ENCODE results near the gene EPN1.

Gene EPN1

DNA sequence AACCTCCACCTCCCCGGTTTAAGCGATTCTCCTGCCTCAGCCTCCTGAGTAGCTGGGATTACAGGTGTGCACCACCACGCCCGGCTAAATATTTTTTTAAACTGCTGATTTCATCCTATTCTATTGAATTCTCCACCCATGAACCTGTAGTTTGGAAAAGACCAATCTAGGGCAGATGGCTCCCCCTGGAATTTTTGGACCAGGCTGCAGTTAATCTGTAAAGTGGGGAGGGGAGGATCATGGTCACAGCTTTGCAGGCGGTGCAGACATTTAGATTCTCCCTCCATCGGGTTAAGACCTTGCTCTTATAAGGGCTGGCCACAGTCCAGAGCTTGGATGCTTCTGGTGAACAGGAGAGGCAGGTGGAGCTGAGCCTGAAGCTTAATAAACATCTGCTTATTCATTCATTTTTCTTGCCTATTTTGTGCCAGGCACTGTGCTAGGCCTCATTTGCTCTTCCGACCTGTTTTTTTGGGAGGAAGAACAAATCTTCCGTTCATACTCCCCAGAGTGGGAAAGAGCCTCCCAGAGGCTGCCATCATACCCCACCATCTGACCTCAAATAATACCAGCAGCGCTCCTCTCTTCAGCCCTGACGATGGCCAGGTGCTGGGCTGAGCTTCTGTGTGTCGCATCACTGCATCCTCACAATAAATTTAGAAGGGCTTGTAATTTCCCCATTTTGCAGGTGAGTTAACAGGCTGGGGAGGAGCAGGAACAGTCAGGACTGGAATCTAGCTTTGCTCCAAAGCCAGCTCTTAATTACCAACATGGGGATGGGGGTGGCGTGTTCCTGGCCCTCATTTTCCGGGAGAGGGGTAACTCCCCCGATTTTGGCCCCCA, 27.9 kb upstream of the EPN1 start:
- DNase-seq (ENCODE audit: low spot score), result no peak

DNA sequence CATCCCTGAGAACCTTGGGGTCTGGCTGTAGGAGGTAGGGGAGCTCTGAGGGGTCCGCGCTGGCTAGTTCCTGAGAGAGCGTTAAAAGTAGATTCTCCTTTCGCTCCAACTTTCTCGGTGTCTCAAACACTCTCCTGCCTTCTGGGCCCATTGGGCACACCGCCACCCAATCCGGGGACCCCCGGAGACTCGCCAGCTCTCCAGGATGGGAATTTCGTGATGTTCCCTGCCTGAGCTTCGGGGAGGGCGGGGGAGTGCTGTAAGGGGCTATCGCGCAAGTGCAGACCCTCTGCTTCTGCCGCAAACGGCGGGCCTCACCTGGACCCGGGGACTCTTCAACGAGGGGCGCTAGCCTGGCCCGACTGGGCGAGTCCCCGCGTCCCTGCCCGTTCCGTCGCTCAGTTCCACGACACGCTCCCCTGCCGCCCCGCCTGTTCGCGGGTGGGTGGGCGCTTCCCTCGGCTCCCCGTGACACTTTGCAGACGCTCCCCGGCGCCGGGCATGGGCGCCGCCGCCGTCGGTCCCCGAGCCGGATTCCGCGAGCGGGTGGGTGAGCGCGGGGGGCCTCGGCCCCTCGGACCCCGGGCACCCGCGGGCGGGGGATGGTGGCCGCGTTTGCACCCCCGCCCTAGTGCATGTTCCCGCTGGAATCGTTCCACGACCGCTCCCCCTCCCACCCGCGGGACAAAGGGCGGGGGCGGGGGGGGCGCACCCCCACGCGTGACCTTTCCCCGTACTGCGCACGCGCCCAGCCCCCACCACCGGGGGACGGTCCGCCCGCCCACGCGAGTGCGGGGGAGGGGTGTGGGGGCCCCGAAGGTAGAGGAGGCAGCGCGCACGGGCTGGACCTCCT, 27.1 kb upstream of the EPN1 start, which contains the start of gene CCDC106:
CCDC106 (plus strand) TSS at position 481 of the 853 bp plus-strand sequence. CDS start 835 bp downstream, outside the sequence.
- DNase-seq (ENCODE audit: low spot score), result peak; percentile 92

DNA sequence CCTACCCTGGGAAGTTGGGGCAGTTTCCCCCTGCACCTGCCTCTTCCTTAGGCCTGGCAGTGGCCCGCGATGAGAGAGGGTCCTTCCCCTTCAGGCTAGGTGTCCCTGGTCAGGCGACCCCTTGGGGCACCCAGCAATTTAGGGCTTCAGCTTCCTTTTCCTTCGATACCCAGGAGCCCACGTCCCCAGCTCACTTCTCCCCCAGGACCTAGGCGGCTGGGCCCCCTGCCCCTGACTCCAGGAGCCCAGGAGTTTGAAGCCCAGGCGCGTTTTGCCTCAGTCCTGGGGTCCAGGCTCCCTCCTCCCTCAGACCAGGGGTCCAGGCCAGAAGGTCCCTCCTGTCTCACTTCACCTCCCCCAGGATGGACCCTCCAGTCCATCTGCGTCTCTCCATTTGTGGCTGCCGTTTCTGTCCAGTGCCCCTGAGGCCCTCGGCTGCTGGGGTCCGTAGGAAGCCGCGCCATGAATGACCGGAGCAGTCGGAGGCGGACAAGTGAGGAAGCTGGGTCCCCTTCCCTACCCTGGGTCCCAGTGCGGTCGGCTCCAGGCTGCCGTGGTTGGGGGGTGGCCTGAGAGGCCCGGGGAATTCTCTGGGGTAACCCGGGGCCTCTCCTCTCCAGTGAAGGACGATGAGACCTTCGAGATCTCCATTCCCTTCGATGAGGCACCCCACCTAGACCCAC, 26.3 kb upstream of the EPN1 start:
- no peak for DNase-seq (ENCODE audit: low spot score)

DNA sequence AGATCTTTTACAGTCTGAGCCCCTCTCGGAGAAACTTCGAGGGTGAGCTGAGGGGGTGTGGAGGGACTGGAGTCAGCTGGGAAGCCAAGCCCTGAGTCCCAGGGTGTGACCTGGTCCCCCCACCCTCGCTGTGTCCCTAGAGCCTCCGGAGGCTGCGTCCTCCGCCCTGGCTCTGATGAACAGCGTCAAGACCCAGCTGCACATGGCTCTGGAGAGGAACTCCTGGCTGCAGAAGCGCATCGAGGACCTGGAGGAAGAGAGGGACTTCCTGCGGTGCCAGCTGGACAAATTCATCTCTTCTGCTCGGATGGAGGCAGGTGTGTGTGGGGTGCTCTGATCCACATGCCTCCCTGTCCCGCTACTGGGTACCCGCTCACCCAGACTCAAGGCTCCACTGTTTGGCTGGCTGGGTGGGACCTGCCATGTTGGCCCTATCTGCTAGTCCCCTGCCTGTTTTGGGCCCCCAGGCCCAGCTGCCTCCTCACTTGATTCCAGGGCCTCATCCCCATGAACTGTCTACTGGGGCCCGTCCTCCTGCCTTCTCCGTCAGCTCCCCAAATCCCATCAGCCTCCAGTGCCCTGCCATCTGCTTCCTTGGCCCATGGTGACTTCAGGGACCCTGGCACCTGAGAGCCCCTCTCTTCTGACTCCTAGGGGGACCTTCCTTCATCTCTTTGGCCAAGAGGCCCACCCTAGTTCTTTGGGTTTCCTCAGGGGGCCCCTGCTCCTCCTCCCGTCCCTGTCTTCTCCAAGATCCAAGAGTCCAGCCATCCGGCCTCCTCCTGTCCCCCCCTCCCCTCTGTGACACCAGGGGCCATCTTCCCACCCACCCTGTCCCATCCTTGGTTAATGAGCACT, 25.5 kb upstream of the EPN1 start:
- no peak for DNase-seq (ENCODE audit: low spot score)

DNA sequence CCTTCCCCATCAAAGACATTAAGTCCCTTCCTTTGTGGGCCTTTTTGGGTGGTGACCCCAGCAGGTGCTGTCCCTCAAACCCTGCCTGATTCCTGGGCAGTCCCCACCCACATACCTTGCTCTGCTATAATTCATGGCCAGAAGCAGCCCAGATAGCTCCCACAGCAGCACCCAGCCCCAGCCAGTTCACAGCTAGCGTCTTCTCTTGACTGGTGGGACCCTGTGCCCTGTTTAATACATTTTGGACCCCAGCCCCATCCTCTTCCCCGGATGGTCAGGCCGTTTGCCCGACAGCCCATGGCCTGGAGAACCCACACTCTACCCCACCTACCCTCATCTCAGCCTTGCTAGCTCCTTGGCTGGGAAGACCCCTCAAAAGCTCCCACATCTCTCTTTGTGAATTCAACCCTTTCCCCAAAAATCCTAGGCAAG, 24.9 kb upstream of the EPN1 start:
- no peak for DNase-seq (ENCODE audit: low spot score)

DNA sequence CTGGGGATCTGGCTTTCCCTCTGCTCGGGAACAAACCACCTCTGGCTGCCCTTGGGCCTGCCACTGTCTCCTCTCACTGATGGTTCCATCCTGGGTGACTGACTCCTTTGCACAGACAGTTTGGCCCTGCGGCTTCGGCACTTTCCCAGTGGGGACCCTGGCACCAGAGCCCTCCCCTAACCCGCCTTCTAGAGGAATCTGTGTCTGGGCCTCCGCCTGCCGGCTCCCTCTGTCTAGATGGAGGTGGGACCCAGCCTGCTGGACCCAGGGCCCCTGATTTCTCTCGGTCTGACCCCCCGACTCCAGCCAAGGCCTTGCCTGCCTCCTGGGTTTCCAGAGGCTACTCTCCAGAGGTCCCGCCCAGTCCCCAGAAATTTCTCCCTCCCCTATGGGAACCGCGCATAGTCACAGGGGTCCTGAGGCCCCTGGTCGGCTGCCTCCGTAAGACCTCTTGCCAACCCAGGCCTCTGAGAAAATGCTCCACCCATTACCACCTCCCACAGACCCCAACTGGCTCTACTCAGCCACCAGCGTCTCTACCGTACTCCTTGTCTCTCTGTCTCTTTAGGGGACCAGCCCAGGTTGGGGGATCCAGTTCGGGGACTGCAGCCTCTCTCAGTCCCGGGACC, 24.3 kb upstream of the EPN1 start:
- DNase-seq (ENCODE audit: low spot score), result no peak

DNA sequence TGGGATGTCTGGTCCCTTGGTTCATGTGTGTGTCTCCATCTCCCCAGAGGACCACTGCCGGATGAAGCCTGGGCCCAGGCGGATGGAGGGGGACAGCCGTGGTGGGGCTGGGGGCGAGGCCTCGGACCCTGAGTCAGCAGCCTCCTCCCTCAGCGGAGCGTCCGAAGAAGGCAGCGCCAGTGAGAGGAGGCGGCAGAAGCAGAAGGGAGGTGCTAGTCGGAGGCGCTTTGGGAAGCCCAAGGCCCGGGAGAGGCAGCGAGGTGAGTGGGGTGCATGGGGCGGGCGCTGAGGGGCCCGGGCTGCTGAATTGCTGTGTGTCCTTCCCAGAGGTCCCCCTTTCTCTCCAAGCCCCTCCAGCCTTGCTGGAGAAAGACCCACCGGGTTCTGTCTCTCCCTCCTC, 23.8 kb upstream of the EPN1 start:
- no peak for DNase-seq (ENCODE audit: low spot score)

DNA sequence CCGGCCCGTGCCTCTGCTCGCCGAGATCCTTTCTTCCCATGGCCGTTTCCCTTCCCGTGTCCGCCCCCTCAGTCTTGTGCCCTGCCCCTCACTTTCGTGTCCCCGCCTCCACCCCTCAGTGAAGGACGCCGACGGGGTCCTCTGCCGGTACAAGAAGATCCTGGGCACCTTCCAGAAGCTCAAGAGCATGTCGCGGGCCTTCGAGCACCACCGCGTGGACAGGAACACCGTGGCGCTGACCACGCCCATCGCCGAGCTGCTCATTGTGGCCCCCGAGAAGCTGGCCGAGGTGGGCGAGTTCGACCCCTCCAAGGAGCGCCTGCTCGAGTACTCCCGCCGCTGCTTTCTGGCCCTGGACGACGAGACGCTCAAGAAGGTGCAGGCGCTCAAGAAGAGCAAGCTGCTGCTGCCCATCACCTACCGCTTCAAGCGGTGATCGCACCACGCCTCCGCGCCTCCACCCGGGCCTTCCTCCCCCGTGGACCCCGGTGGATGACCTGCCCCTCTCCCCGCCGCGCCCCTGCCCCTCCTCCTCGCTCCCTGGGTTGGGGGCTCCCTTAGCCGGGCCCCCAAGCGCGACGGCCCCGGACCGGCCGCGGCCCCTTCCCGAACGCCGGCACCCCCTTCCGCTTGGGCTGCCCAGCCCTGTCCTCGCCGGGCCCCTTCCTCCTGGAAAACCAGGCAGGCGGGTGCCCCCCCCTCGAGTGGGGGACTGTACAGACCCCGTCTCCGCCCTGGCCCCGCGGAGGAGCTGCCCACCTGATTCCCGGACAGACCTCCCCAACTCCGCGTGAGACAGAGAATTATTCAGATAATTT, 22.5 kb upstream of the EPN1 start:
- DNase-seq (ENCODE audit: low spot score), result no peak

DNA sequence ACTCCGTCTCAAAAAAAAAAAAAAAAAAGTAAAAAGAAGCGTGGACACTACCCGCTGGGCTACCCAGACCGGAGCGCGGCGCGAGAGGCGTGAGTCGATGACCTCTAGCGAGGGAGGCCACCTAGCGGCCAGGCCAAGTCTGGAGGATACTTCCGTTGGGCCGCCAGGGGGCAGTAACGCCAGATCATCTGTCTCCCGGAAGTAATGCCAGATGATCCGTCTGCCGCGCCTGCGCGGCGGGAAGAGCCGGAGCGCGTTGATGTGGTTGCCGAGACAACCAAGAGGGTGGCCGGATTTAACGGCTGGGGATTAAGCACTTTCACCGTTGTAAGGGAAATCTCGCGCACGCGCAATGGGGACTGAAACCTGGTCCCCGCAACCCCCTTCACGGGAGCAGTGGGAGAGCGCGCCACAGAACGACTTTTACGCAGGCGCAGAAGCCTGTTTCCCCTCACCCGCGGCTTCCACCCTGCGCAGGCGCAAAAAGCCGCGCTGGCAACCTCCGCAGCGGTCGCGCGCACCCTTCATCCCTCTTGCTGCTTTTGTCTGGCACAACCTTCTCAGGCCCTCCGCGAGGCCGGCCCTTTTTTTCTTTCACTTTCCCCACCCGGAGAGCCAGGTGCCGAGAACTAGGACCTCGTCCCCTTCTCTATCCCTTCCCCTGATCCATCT, 21.2 kb upstream of the EPN1 start:
- DNase-seq (ENCODE audit: low spot score), result peak; percentile 98

DNA sequence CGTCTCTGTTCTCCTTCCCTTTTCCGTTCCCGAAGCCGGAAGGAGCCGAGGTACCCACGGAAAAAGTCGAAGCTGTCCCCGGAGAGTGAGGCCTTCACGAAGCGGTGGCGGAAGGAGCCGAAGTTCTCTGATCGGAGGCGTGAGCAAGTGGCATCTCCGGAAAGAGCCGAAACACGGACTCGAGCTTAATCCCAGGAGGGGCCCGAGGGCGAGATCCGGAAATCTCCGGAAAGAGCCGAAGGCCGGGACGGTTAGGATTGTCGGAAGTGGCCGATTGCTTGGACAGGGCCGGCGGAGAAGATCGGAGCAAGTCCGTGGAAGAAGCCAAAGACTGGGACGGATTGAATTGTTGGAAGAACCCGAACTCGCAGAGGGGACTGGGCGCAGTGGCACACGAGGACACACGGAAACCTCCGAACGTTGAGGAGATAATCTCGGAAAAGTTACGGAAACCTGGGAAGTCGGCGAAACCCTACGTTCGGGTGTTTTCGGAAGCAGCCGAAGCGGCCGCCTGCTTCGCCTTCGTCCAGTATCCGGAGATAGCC, 20.6 kb upstream of the EPN1 start:
- peak; percentile 99 for DNase-seq (ENCODE audit: low spot score)

DNA sequence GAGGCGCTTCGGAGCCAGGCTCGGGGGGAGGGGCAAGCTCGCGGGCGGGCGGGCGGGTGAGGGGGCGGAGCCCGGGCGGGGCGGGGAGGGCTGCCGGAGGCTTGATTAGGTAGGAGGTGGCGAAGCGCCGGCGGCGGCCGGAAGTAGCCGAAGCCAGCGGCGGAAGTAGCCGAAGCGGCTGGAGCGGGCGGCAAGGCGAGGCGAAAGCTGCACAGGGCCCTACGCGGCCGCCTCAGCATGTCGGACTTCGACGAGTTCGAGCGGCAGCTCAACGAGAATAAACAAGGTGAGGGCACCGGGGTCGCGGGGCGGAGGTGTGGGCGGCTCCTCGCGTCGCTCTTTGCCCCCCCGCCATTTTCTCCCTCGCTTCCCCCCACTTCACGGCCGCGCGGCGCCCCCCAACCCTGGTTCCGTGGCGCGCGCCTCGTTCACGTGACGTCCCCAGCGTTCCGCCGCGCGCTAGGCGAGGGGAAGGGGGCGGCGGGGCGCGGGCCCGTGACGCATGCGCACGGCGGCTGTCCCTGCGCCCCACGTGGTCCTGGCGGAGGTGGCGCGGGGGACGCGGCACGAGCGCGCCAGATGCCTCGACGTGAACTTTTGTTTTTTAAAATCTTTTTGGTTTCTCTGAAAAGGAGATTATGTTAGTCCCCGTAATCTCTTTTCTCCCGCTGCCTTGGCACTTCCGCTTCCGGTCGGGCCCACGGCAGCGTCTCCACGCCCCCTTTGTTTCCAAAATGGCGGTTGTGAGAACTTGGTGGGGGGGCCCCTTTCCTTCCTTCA, 20.0 kb upstream of the EPN1 start, which contains the start of gene U2AF2:
U2AF2 (plus strand) TSS at position 168 of the 780 bp plus-strand sequence; CDS start at position 238, 70 bp downstream.
- DNase-seq (ENCODE audit: low spot score), result peak; percentile 99

DNA sequence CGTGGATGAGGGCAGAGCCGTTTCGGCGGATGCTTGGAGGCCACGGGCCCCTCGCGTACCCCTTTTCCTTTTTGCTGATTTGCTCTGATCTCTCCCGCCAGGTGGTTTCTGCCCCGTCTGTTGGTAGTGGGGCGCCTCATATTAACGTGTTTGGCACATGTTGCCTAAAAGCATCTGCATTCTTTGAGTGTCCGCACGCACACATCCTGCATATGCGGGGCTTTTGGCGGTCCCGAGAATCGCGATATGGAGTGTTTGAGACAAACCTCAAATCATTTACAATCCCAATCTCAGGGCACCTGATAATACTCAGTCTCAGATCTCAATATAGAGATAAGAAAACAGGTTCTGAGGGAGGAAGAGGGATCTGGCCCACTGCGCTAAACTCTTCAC, 19.4 kb upstream of the EPN1 start:
- no peak for DNase-seq (ENCODE audit: low spot score)

DNA sequence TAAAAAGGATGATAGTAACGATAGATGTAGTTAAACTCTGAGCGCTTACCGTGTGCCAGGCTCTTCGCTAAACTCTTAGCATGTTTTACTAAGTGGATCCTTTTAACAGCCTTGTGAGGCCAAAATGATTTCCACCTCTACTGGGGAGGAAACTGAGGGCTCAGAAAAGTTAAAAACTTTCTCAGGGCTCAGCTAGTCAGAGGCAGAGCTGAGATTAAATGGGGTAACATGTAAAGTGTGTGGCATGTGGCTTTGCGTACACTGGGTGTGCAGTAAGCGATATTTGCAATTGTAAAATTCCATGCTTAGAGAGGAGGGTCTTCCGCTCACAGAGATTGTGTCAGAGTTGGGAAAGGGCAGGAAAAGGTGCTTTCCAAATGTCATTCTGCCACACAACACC, 18.5 kb upstream of the EPN1 start:
- no peak for DNase-seq (ENCODE audit: low spot score)

DNA sequence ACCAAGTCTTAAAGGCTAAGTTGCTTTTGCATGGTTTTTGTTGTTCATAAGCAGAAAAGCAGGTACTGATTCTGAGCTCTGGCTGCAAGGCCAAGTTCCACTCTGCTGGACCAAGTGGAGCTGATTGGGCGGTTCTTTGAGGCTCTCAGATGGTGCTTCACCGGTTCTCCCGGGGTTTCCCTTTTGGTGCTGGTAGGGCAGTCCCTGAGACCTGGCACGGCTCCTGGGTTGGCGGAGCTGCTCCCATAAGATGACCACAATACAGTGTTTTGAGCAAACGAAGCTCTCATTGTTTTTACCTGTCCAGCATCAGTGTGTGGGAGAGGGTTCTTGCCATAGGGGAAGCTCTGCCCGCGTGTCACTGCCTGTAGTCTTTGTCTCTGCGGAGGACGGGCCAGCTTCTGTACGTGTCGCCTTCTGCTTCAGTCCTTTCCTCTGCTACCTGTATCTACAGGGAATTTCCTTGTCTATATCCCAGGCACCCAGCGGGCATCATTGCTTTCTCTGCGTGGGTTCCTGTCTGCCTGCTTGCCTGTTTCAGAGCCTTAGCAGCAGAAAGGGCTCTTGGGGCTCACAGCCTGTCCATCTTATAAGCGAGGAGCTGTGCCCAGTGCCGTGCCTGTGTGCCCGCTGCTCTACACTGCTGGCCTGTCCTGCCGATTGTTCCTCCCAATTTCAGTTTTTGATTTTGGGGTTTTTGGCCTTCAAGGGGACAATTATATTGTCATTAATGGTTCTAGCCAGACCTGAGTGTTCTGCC, 17.9 kb upstream of the EPN1 start:
- no peak for DNase-seq (ENCODE audit: low spot score)

DNA sequence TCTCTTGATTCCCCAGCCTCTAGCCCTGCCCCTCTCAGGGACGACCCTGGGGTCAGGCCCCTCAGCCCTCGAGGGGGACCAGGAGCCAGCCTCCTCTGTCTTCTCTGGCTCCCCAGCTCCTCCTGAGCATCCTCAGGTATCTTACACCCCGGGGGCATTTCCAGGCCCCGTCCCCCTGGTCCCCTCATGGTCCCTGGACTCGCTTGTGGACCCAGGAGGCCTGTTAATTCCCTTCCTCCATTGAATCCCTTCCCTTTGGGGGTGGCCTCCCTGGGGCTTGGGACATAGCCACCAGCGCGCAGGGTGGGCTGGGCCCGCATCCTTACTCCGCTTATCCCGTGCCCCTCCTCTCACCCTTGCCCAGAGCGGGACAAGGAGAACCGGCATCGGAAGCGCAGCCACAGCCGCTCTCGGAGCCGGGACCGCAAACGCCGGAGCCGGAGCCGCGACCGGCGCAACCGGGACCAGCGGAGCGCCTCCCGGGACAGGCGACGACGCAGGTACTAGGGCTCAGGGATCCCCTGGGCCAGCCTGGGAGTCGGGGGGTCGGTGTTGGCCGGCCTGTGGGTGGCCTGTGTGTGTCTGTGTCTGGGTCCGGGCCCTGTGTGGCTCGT, 16.1 kb upstream of the EPN1 start:
- no peak for DNase-seq (ENCODE audit: low spot score)

DNA sequence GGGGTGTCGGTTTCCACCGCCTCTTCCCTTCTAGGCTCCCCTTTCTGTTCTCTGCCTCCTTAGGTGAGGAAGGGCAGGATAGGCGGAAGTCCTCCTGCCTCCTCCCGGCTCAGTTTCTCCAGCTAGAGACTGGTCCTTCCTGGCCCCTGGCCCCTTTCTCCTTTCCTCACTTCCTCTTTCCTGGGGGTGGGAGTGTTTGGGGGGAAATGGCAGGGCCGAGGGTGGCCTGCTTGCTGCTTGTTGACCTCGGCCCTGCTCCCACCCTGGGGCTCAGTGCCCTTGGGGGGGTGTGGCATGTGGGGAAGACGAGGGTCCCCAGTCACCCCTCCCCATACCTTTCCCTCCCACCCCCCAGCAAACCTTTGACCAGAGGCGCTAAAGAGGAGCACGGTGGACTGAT, 15.2 kb upstream of the EPN1 start:
- DNase-seq (ENCODE audit: low spot score), result no peak

DNA sequence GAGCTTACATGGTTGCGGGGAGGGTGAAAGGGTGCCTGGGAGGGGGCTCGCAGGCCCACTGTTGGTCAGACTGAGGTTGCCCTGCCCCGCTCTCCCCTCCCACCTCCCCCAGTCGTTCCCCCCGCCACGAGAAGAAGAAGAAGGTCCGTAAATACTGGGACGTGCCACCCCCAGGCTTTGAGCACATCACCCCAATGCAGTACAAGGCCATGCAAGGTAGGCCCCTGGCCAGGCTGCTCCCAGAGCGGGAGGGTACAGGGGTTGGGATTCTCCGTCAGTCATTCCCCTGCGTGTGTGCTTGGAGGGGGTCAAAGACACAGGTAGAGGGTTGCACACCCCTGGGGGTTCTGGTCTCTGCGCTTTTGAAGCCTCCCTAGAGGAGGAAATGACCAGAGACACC, 14.6 kb upstream of the EPN1 start:
- no peak for DNase-seq (ENCODE audit: low spot score)
